Duodenal mucosa (tissue), 2 donors: ENCODE data around the gene ALK.

ENCODE experiments used
- H3K27ac ChIP-seq: one replicate; pipeline ENCODE4 v1.7.0; 2013; ENCODE audit warnings: low read depth, low read length
- H3K27me3 ChIP-seq, 2 donors: one replicate each; pipeline ENCODE4 v1.7.0; 2013; ENCODE audit warnings: low read length in 2 of 2, control low read depth in 1 of 2; ENCODE audit not compliant: insufficient read depth in 2 of 2, control insufficient read depth in 1 of 2
- H3K36me3 ChIP-seq, 2 donors: one replicate each; pipeline ENCODE4 v1.7.0; 2013; ENCODE audit warnings: low read length in 2 of 2, control low read depth in 1 of 2; ENCODE audit not compliant: insufficient read depth in 2 of 2, control insufficient read depth in 1 of 2
- H3K4me1 ChIP-seq, 2 donors: one replicate each; pipeline ENCODE4 v1.7.0; 2013; ENCODE audit warnings: low read length in 2 of 2, control low read depth in 1 of 2; ENCODE audit not compliant: insufficient read depth in 2 of 2, control insufficient read depth in 1 of 2
- H3K4me3 ChIP-seq, 2 donors: one replicate each; pipeline ENCODE4 v1.7.0; 2013; ENCODE audit warnings: low read length in 2 of 2, low read depth in 1 of 2
- H3K9ac ChIP-seq, 2 donors: one replicate each; pipeline ENCODE4 v1.7.0; 2013; ENCODE audit warnings: low read length in 2 of 2, low read depth in 1 of 2
- H3K9me3 ChIP-seq, 2 donors: one replicate each; pipeline ENCODE4 v1.7.0; 2013; ENCODE audit warnings: low read length in 2 of 2, control low read depth in 1 of 2; ENCODE audit not compliant: control insufficient read depth in 1 of 2

Gene ALK

GRCh38 chr2:29783666-29784065 lies 137.7 kb downstream of the ALK start:
- Histone ChIP-seq H3K36me3 (no peaks in the 10 kb centered on the region), H3K9ac (no peak overlapping the region), H3K4me3 (no peak overlapping the region), H3K27ac (no peak overlapping the region), H3K27me3 (no peaks in the 10 kb centered on the region), H3K4me1 (no peaks in the 10 kb centered on the region), H3K9me3 (no peaks in the 10 kb centered on the region)

GRCh38 chr2:29782549-29783458 lies 138.6 kb downstream of the ALK start:
- Histone ChIP-seq H3K4me1 (no peaks in the 10 kb centered on the region), H3K9me3 (no peaks in the 10 kb centered on the region), H3K36me3 (no peaks in the 10 kb centered on the region), H3K9ac (no peak overlapping the region), H3K27me3 (no peaks in the 10 kb centered on the region), H3K4me3 (no peak overlapping the region), H3K27ac (no peak overlapping the region)

GRCh38 chr2:29782087-29782486 lies 139.3 kb downstream of the ALK start:
- no peaks in the 10 kb centered on the region for H3K27me3 ChIP-seq
- H3K4me1 ChIP-seq, result no peaks in the 10 kb centered on the region
- H3K9me3 ChIP-seq, result no peaks in the 10 kb centered on the region
- H3K9ac ChIP-seq, result no peak overlapping the region
- H3K27ac ChIP-seq, result no peak overlapping the region
- H3K36me3 ChIP-seq, result no peaks in the 10 kb centered on the region
- no peak overlapping the region for H3K4me3 ChIP-seq

- H3K4me3 ChIP-seq, result no peak overlapping the region
- H3K27ac ChIP-seq, result no peak overlapping the region
- no peaks in the 10 kb centered on the region for H3K9me3 ChIP-seq
- H3K9ac ChIP-seq, result no peak overlapping the region
- no peaks in the 10 kb centered on the region for H3K27me3 ChIP-seq
- H3K4me1 ChIP-seq, result no peaks in the 10 kb centered on the region
- H3K36me3 ChIP-seq, result no peaks in the 10 kb centered on the region
Measured at GRCh38 chr2:29780906-29781305, 140.5 kb downstream of the ALK start.

GRCh38 chr2:29777161-29777560 lies 144.2 kb downstream of the ALK start:
- Histone ChIP-seq H3K9ac (no peak overlapping the region), H3K27me3 (no peaks in the 10 kb centered on the region), H3K36me3 (no peaks in the 10 kb centered on the region), H3K4me3 (no peak overlapping the region), H3K27ac (no peak overlapping the region), H3K9me3 (no peaks in the 10 kb centered on the region), H3K4me1 (no peaks in the 10 kb centered on the region)

GRCh38 chr2:29776406-29776805 lies 145.0 kb downstream of the ALK start:
- Histone ChIP-seq H3K36me3 (no peaks in the 10 kb centered on the region), H3K27ac (no peak overlapping the region), H3K9ac (no peak overlapping the region), H3K27me3 (no peaks in the 10 kb centered on the region), H3K9me3 (no peaks in the 10 kb centered on the region), H3K4me3 (no peak overlapping the region), H3K4me1 (no peaks in the 10 kb centered on the region)

- Histone ChIP-seq H3K4me1 (no peaks in the 10 kb centered on the region), H3K36me3 (no peaks in the 10 kb centered on the region), H3K9ac (no peak overlapping the region), H3K27me3 (no peaks in the 10 kb centered on the region), H3K27ac (no peak overlapping the region), H3K4me3 (no peak overlapping the region), H3K9me3 (no peaks in the 10 kb centered on the region)
Measured at GRCh38 chr2:29775937-29776336, 145.4 kb downstream of the ALK start.

GRCh38 chr2:29774624-29775023 lies 146.8 kb downstream of the ALK start:
- Histone ChIP-seq H3K4me3 (no peak overlapping the region), H3K27ac (no peak overlapping the region), H3K9ac (no peak overlapping the region), H3K4me1 (no peaks in the 10 kb centered on the region), H3K9me3 (no peaks in the 10 kb centered on the region), H3K36me3 (no peaks in the 10 kb centered on the region), H3K27me3 (no peaks in the 10 kb centered on the region)

- H3K4me1 ChIP-seq, result no peaks in the 10 kb centered on the region
- no peak overlapping the region for H3K4me3 ChIP-seq
- H3K27ac ChIP-seq, result no peak overlapping the region
- no peaks in the 10 kb centered on the region for H3K9me3 ChIP-seq
- H3K36me3 ChIP-seq, result no peaks in the 10 kb centered on the region
- no peaks in the 10 kb centered on the region for H3K27me3 ChIP-seq
- H3K9ac ChIP-seq, result no peak overlapping the region
Measured at GRCh38 chr2:29770846-29771245, 150.5 kb downstream of the ALK start.

DNA sequence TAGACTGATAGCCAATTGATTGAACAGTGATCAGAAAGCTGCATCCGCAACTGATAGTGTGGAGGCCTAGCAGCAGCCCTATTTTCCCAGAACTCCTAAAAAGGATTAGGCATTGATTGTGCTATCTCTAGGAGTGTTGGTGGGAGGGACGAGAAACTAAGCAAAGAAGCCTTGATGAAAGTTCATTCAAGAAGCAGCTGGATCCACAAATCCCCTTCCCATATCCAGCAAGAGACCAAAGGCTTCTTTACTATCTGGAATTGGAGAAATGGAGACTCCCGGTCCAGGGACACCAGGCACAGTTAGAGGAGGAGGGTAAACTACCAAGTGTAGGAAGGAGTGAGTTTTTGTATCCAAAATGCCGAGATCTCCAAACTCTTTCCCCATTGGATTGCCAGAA lies 151.5 kb downstream of the ALK start:
- H3K9ac ChIP-seq, result no peak overlapping the region
- no peaks in the 10 kb centered on the region for H3K27me3 ChIP-seq
- no peak overlapping the region for H3K27ac ChIP-seq
- H3K4me1 ChIP-seq, result no peaks in the 10 kb centered on the region
- H3K9me3 ChIP-seq, result no peaks in the 10 kb centered on the region
- no peak overlapping the region for H3K4me3 ChIP-seq
- H3K36me3 ChIP-seq, result no peaks in the 10 kb centered on the region
